ENCODE data around the gene MMP20. TPM values are rescaled to one million over a fixed set of nuclear protein-coding genes. Genes with fewer than 3 reads are reported as not detected.

Gene MMP20
- total and polyA plus RNA-seq, 2 donors from 2014 or later: not detected

GRCh38 chr11:102656528-102656927 is 31.4 kb upstream of the MMP20 start:
- no peak for TF ChIP-seq CTCF (IDR thresholded peaks at IDR 0.05; ENCODE audit: borderline replicate concordance, extremely low read depth, insufficient read depth)
- H3K4me1 ChIP-seq (ENCODE audit: control insufficient read depth in 2 of 3, insufficient read depth in 2 of 3, low read depth in 1 of 3, low read length in 3 of 3): no peaks in the 10 kb centered on the region
- no peaks in the 10 kb centered on the region for H3K27me3 ChIP-seq (ENCODE audit: control insufficient read depth, insufficient read depth, low read length)
- H3K9me3 ChIP-seq (ENCODE audit: control insufficient read depth in 2 of 3, insufficient read depth in 1 of 3, low read length in 3 of 3): peaks cover 0 to 2% (median 0%) of the 10 kb centered on the region in 3 donors
- H3K9ac ChIP-seq (ENCODE audit: low read length in 3 of 3): no peak overlapping the region
- H3K36me3 ChIP-seq (ENCODE audit: control insufficient read depth in 2 of 3, insufficient read depth in 3 of 3, low read length in 3 of 3): no peaks in the 10 kb centered on the region
- no peak overlapping the region for H3K27ac ChIP-seq (ENCODE audit: low read depth in 2 of 2, low read length in 2 of 2)
- FAIRE-seq (no peak), DNase-seq (no peak)
- intact Hi-C loops (cut with DNase I): no loop called here
- no peak overlapping the region for H3K4me3 ChIP-seq (ENCODE audit: low read length in 3 of 3)

- intact Hi-C loops (cut with DNase I): no loop called here
- Histone ChIP-seq H3K4me1 (ENCODE audit: control insufficient read depth in 2 of 3, insufficient read depth in 2 of 3, low read depth in 1 of 3, low read length in 3 of 3) (no peaks in the 10 kb centered on the region), H3K9ac (ENCODE audit: low read length in 3 of 3) (no peak overlapping the region), H3K36me3 (ENCODE audit: control insufficient read depth in 2 of 3, insufficient read depth in 3 of 3, low read length in 3 of 3) (no peaks in the 10 kb centered on the region), H3K9me3 (ENCODE audit: control insufficient read depth in 2 of 3, insufficient read depth in 1 of 3, low read length in 3 of 3) (peaks cover 0 to 2% (median 0%) of the 10 kb centered on the region in 3 donors), H3K27me3 (ENCODE audit: control insufficient read depth, insufficient read depth, low read length) (no peaks in the 10 kb centered on the region), H3K27ac (ENCODE audit: low read depth in 2 of 2, low read length in 2 of 2) (no peak overlapping the region), H3K4me3 (ENCODE audit: low read length in 3 of 3) (no peak overlapping the region)
- DNase-seq: no peak
- no peak for TF ChIP-seq CTCF (IDR thresholded peaks at IDR 0.05; ENCODE audit: borderline replicate concordance, extremely low read depth, insufficient read depth)
- no peak for FAIRE-seq
Observed at GRCh38 chr11:102655547-102655946, 30.4 kb upstream of the MMP20 start.

GRCh38 chr11:102654761-102655160 is 29.6 kb upstream of the MMP20 start:
- H3K9me3 ChIP-seq (ENCODE audit: control insufficient read depth in 2 of 3, insufficient read depth in 1 of 3, low read length in 3 of 3): peaks cover 0 to 2% (median 0%) of the 10 kb centered on the region in 3 donors
- intact Hi-C loops (cut with DNase I): no loop called here
- no peak for FAIRE-seq
- H3K4me3 ChIP-seq (ENCODE audit: low read length in 3 of 3): no peak overlapping the region
- H3K27me3 ChIP-seq (ENCODE audit: control insufficient read depth, insufficient read depth, low read length): no peaks in the 10 kb centered on the region
- no peaks in the 10 kb centered on the region for H3K36me3 ChIP-seq (ENCODE audit: control insufficient read depth in 2 of 3, insufficient read depth in 3 of 3, low read length in 3 of 3)
- no peaks in the 10 kb centered on the region for H3K4me1 ChIP-seq (ENCODE audit: control insufficient read depth in 2 of 3, insufficient read depth in 2 of 3, low read depth in 1 of 3, low read length in 3 of 3)
- TF ChIP-seq CTCF (IDR thresholded peaks at IDR 0.05; ENCODE audit: borderline replicate concordance, extremely low read depth, insufficient read depth): no peak
- no peak overlapping the region for H3K9ac ChIP-seq (ENCODE audit: low read length in 3 of 3)
- no peak for DNase-seq
- no peak overlapping the region for H3K27ac ChIP-seq (ENCODE audit: low read depth in 2 of 2, low read length in 2 of 2)

- DNase-seq (no peak), FAIRE-seq (no peak)
- H3K9me3 ChIP-seq (ENCODE audit: control insufficient read depth in 2 of 3, insufficient read depth in 1 of 3, low read length in 3 of 3): peaks cover 0 to 2% (median 0%) of the 10 kb centered on the region in 3 donors
- H3K36me3 ChIP-seq (ENCODE audit: control insufficient read depth in 2 of 3, insufficient read depth in 3 of 3, low read length in 3 of 3): no peaks in the 10 kb centered on the region
- no peaks in the 10 kb centered on the region for H3K27me3 ChIP-seq (ENCODE audit: control insufficient read depth, insufficient read depth, low read length)
- H3K9ac ChIP-seq (ENCODE audit: low read length in 3 of 3): no peak overlapping the region
- no peak for TF ChIP-seq CTCF (IDR thresholded peaks at IDR 0.05; ENCODE audit: borderline replicate concordance, extremely low read depth, insufficient read depth)
- no peak overlapping the region for H3K27ac ChIP-seq (ENCODE audit: low read depth in 2 of 2, low read length in 2 of 2)
- H3K4me3 ChIP-seq (ENCODE audit: low read length in 3 of 3): no peak overlapping the region
- intact Hi-C loops (cut with DNase I): no loop called here
- H3K4me1 ChIP-seq (ENCODE audit: control insufficient read depth in 2 of 3, insufficient read depth in 2 of 3, low read depth in 1 of 3, low read length in 3 of 3): no peaks in the 10 kb centered on the region
Observed at GRCh38 chr11:102653744-102654291, 28.7 kb upstream of the MMP20 start.

Measured in kidney (tissue), 14 donors.